K562 (cell line): Measurements from ENCODE around the gene ARMH1. TPM values are rescaled to one million over a fixed set of nuclear protein-coding genes. Genes with fewer than 3 reads are reported as not detected.
A peak's percentile ranks its signal among the peaks of the same experiment; 100 is the strongest.

Source experiments
- ATAC-seq: fragments of 200-7000 bp; cut with Tn5 transposase; 3 replicates; pipeline ENCODE4 v1.9.1; 2020; ENCODE audit warnings: moderate library complexity
- BruUV-seq: library from RNA; stranded (reverse); fragments of 400-500 nt; replicated peaks from 2 replicates; lab custom pipeline; 2021; lab: Mats Ljungman, UMichigan
- CTCF ChIA-PET: fragments of 300-600 bp; formaldehyde crosslinking; extraction: SDS; loops from one replicate; lab custom pipeline; 2021; ENCODE audit warnings: low intra/inter-chr PET ratio; lab: Yijun Ruan, JAX
- POLR2A ChIA-PET: fragments of 300-600, 350-650 bp; sonication (Branson Sonifier 250); formaldehyde crosslinking; extraction: SDS; loops from one replicate; lab custom pipeline; 2021; ENCODE audit warnings: antibody characterized with exemption, inconsistent platforms; lab: Yijun Ruan, JAX
- DNase-seq, 4 experiments: peaks; one replicate each; pipeline versions ENCODE4 v3.0.0 to v3.0.0-alpha.2; 2011 to 2018; ENCODE audit warnings: low spot score in 3 of 4, mixed read lengths in 3 of 4; ENCODE audit errors: extremely low read depth in 1 of 4
- FAIRE-seq: peaks from 2 replicates; lab custom pipeline; 2011; peaks lifted over from hg19 to GRCh38; lab: Jason Lieb, UNC
- H2AFZ ChIP-seq: 2 replicates; pipeline ENCODE4 v1.6.0; 2011; ENCODE audit warnings: low read depth, low read length, control low read depth, inconsistent platforms
- H3K27ac ChIP-seq: fragments of 200-600 bp; 3 replicates; pipeline ENCODE4 v1.8.0; 2011; ENCODE audit warnings: low read depth, mild to moderate bottlenecking, control low read depth, inconsistent platforms, low read length, moderate library complexity, mixed read lengths; ENCODE audit errors: extremely low read depth
- H3K27me3 ChIP-seq, 2 experiments: fragments of 300-600 bp in 1 of 2; 2 replicates in 1 of 2; 3 replicates in 1 of 2; pipeline versions ENCODE4 v1.6.0 to v1.8.0; 2011; ENCODE audit warnings: inconsistent platforms in 2 of 2, low read length in 2 of 2, mild to moderate bottlenecking in 1 of 2, mixed read lengths in 1 of 2, moderate library complexity in 1 of 2; ENCODE audit not compliant: control insufficient read depth in 2 of 2, insufficient read depth in 2 of 2
- H3K36me3 ChIP-seq: fragments of 300-600 bp; 3 replicates; pipeline ENCODE4 v1.8.0; 2011; ENCODE audit warnings: mild to moderate bottlenecking, low read length, inconsistent platforms; ENCODE audit not compliant: control insufficient read depth, insufficient read depth
- H3K4me1 ChIP-seq, 2 experiments: fragments of 200-600 bp in 1 of 2; replicated peaks in 1 of 2; 2 replicates in 1 of 2; 3 replicates in 1 of 2; pipeline versions ENCODE4 v1.5.1 to v1.8.0; 2011; ENCODE audit warnings: inconsistent platforms in 2 of 2, low read length in 2 of 2, mild to moderate bottlenecking in 1 of 2, mixed read lengths in 1 of 2, moderate library complexity in 1 of 2; ENCODE audit not compliant: control insufficient read depth in 2 of 2, insufficient read depth in 2 of 2
- H3K4me2 ChIP-seq: 2 replicates; pipeline ENCODE4 v1.6.1; 2011; ENCODE audit warnings: low read length, control low read depth, inconsistent platforms, mixed read lengths; ENCODE audit not compliant: insufficient read depth
- H3K4me3 ChIP-seq: fragments of 200-600 bp; sonication (generic), shearing (Covaris generic); 2 replicates; pipeline ENCODE4 v1.5.1; 2016; ENCODE audit warnings: control low read depth, inconsistent platforms
- H3K79me2 ChIP-seq: fragments of 200-600 bp; 3 replicates; pipeline ENCODE4 v1.8.0; 2011; ENCODE audit warnings: low read length, inconsistent platforms; ENCODE audit not compliant: control insufficient read depth, insufficient read depth
- H3K9ac ChIP-seq, 2 experiments: 2 replicates each; pipeline versions ENCODE4 v1.6.0 to v1.6.1; 2011; ENCODE audit warnings: low read depth in 2 of 2, low read length in 2 of 2, control low read depth in 1 of 2, inconsistent platforms in 1 of 2, mild to moderate bottlenecking in 1 of 2, mixed read lengths in 1 of 2; ENCODE audit not compliant: insufficient read depth in 1 of 2
- H3K9me1 ChIP-seq: one replicate; pipeline ENCODE4 v1.6.0; 2011; ENCODE audit warnings: inconsistent platforms, mild to moderate bottlenecking, low read length, moderate library complexity; ENCODE audit not compliant: control insufficient read depth, insufficient read depth
- H3K9me3 ChIP-seq: replicated peaks from 2 replicates; pipeline ENCODE4 v1.5.1; 2011; ENCODE audit warnings: low read depth, low read length, inconsistent platforms; ENCODE audit not compliant: control insufficient read depth, insufficient read depth
- H4K20me1 ChIP-seq: replicated peaks from 2 replicates; pipeline ENCODE4 v1.6.1; 2011; ENCODE audit warnings: low read length, inconsistent platforms, mixed read lengths; ENCODE audit not compliant: control insufficient read depth, insufficient read depth
- BCL6 ChIP-seq: fragments of 250-450 bp; sonication (Bioruptor Pico); IDR thresholded peaks from 2 replicates; pipeline ENCODE4 v1.4.0; 2020
- CREB5 ChIP-seq: fragments of 250-450 bp; sonication (Bioruptor Pico); IDR thresholded peaks from 2 replicates; pipeline ENCODE4 v1.5.0; 2020; ENCODE audit warnings: mild to moderate bottlenecking
- FOXK1 ChIP-seq: sonication (generic); formaldehyde crosslinking; IDR thresholded peaks from 2 replicates; pipeline ENCODE4 v1.8.0; 2022; ENCODE audit warnings: missing genetic modification reagents, mild to moderate bottlenecking, borderline replicate concordance
- GTF2F1 ChIP-seq: IDR thresholded peaks from 2 replicates; pipeline ENCODE4 v1.6.1; 2011; ENCODE audit warnings: low read depth, low read length, improper control_type of control experiment
- NELFE ChIP-seq: IDR thresholded peaks from 2 replicates; pipeline ENCODE4 v1.6.1; 2011; ENCODE audit warnings: mild to moderate bottlenecking; ENCODE audit not compliant: insufficient read depth, insufficient read length
- NFXL1 ChIP-seq: fragments of 450-650 bp; formaldehyde crosslinking; IDR thresholded peaks from 2 replicates; pipeline ENCODE4 v1.4.0; 2021; ENCODE audit warnings: mild to moderate bottlenecking
- POLR2AphosphoS2 ChIP-seq: IDR thresholded peaks from 2 replicates; pipeline ENCODE4 v1.6.1; 2012; ENCODE audit warnings: low read length, improper control_type of control experiment
- POU5F1 ChIP-seq: fragments of 150-350 bp; IDR thresholded peaks from 2 replicates; pipeline ENCODE4 v1.6.1; 2014; ENCODE audit warnings: borderline replicate concordance, low read length, low read depth, mild to moderate bottlenecking; ENCODE audit not compliant: partially characterized antibody
- RBM14 ChIP-seq: fragments of 200-400 bp; formaldehyde crosslinking; IDR thresholded peaks from 2 replicates; pipeline ENCODE4 v1.6.1; 2018; ENCODE audit warnings: low read depth, mild to moderate bottlenecking, low read length, moderate library complexity, borderline replicate concordance; ENCODE audit not compliant: insufficient read depth
- RBM25 ChIP-seq: fragments of 200-400 bp; formaldehyde crosslinking; IDR thresholded peaks from 2 replicates; pipeline ENCODE4 v1.6.1; 2018; ENCODE audit warnings: low read length, low read depth, moderate library complexity; ENCODE audit not compliant: severe bottlenecking
- SLC30A9 ChIP-seq: fragments of 250-450 bp; sonication (Bioruptor Pico); IDR thresholded peaks from 2 replicates; pipeline ENCODE4 v1.8.0; 2022; ENCODE audit warnings: mild to moderate bottlenecking, moderate library complexity
- SMAD3 ChIP-seq: fragments of 450-650 bp; formaldehyde crosslinking; conservative IDR thresholded peaks from 2 replicates; pipeline ENCODE4 v1.4.0; 2020; ENCODE audit warnings: mild to moderate bottlenecking
- TCF15 ChIP-seq: fragments of 250-450 bp; sonication (Bioruptor Pico); IDR thresholded peaks from 2 replicates; pipeline ENCODE4 v1.8.0; 2022; ENCODE audit warnings: moderate library complexity, mild to moderate bottlenecking, inconsistent platforms
- TOE1 ChIP-seq, 2 experiments: fragments of 450-650 bp in 1 of 2; sonication (generic) in 1 of 2; formaldehyde crosslinking in 1 of 2; IDR thresholded peaks; 2 replicates each; pipeline versions ENCODE4 v1.7.1 to v1.8.0; 2016 to 2022; ENCODE audit warnings: borderline replicate concordance in 2 of 2, mild to moderate bottlenecking in 2 of 2, antibody characterized with exemption in 1 of 2, inconsistent platforms in 1 of 2, low read depth in 1 of 2, missing genetic modification reagents in 1 of 2, moderate library complexity in 1 of 2
- ZKSCAN8 ChIP-seq: fragments of 200-800 bp; sonication (Bioruptor generic); IDR thresholded peaks from 2 replicates; pipeline ENCODE4 v1.6.1; 2016; ENCODE audit warnings: missing genetic modification characterization, missing compliant biosample characterization
- ZNF23 ChIP-seq: fragments of 250-450 bp; sonication (Bioruptor Pico); IDR thresholded peaks from 2 replicates; pipeline ENCODE4 v1.4.0; 2020; ENCODE audit warnings: mild to moderate bottlenecking
- ZNF232 ChIP-seq: sonication (generic); formaldehyde crosslinking; IDR thresholded peaks from 2 replicates; pipeline ENCODE4 v1.8.0; 2022; ENCODE audit warnings: mild to moderate bottlenecking, missing genetic modification reagents
- ZNF263 ChIP-seq: sonication (generic); formaldehyde crosslinking; IDR thresholded peaks from 2 replicates; pipeline ENCODE4 v1.8.0; 2022; ENCODE audit warnings: mild to moderate bottlenecking, missing genetic modification reagents, borderline replicate concordance
- ZNF3 ChIP-seq: fragments of 250-450 bp; sonication (Bioruptor Pico); IDR thresholded peaks from 2 replicates; pipeline ENCODE4 v1.5.0; 2021; ENCODE audit warnings: mild to moderate bottlenecking, moderate library complexity
- ZNF77 ChIP-seq: fragments of 250-450 bp; sonication (Bioruptor Pico); IDR thresholded peaks from 2 replicates; pipeline ENCODE4 v1.5.0; 2020
- WGBS: fragments of 100-300 bp; shearing (Covaris generic); methylation state at CpG from one replicate; pipeline ENCODE4 v1.1.6; 2016; ENCODE audit warnings: low coverage, mixed read lengths; ENCODE audit not compliant: insufficient coverage; ENCODE audit errors: missing lambda C conversion rate; 5-methylcytosine and 5-hydroxymethylcytosine counted together
- in situ Hi-C: fragments of 300-500 bp; cut with MboI; formaldehyde crosslinking; loops from 4 replicates; pipeline ENCODE4 v1.15.0; 2018; ENCODE audit warnings: inconsistent platforms, mixed read lengths
- intact Hi-C: fragments of 100-400 bp; cut with micrococcal nuclease; formaldehyde crosslinking; loops from 2 replicates; pipeline ENCODE4 v1.14.2; 2022
- polyA plus RNA-seq, 8 experiments: library from polyadenylated mRNA; depleted of rRNA in 4 of 8; stranded (reverse) in 5 of 8; unstranded in 3 of 8; fragments of >200 nt; fragmentation: Nextera tagmentation in 2 of 8; fragmentation: Illumina TruSeq in 1 of 8; extraction: Ambion mirVana in 2 of 8; extraction: Trizol in 1 of 8; gene quantifications; 2 replicates each; pipeline versions ENCODE4 v1.2.1 to v1.2.3, GENCODE V29; 2011 to 2014; ENCODE audit warnings: inconsistent platforms in 1 of 8, missing spikeins in 1 of 8
- total RNA-seq, 7 experiments: library from RNA; depleted of rRNA in 6 of 7; stranded (reverse); fragments of >200 nt in 6 of 7; fragmentation: Illumina TruSeq in 2 of 7; extraction: Trizol in 2 of 7; gene quantifications; 2 replicates each; pipeline versions ENCODE4 v1.2.1 to v1.2.3, GENCODE V29; 2011 to 2021; ENCODE audit warnings: low replicate concordance in 1 of 7

The ARMH1 gene
- total and polyA plus RNA-seq, 9 of the 15 experiments (the other 6 are each of a cell fraction or from before 2014, with no cell fraction given): 0.41 TPM; not detected in 8

GRCh38 chr1:44739307-44740178 is 65.0 kb downstream of the ARMH1 start, which contains the start of gene KIF2C:
TSS of gene KIF2C (plus strand) at chr1:44739837. CDS start at chr1:44739933, 96 bp downstream.
- peak; percentile 94 for FAIRE-seq
- Histone ChIP-seq H3K9me3 (no peaks in the 10 kb centered on the region), H2AFZ (peak within 1 kb of the TSS; percentile 90), H3K9me1 (no peaks in the 10 kb centered on the region), H3K27ac (peak within 1 kb of the TSS; percentile 95), H3K27me3 (no peaks in the 10 kb centered on the region), H3K4me2 (peak within 1 kb of the TSS; percentile 94), H3K4me3 (peak within 1 kb of the TSS; percentile 68), H3K9ac (peak within 1 kb of the TSS; percentile 96 to 97), H3K79me2 (peaks cover 47% of the 10 kb centered on the region), H3K36me3 (peaks cover 34% of the 10 kb centered on the region), H3K4me1 (peaks cover 13 to 22% of the 10 kb centered on the region in 2 experiments; a peak in 4 of 5 replicates), H4K20me1 (no peaks in the 10 kb centered on the region)
- DNase-seq: peak; percentile 97 to 100 (median 98)
- BruUV-seq: TSS peak; percentile 99
- ATAC-seq: peak; percentile 98
- in situ Hi-C loops (no loop called here), intact Hi-C loops (loop anchor here (1.0 to 2.0 kb wide), 2 partner anchors 8 to 35 kb away; partner anchors contain the start of genes RNU5D-1 and RPS8)
- POLR2A ChIA-PET: interaction anchor here (0.9 to 14.7 kb wide), 9 partner anchors 8 to 79 kb away, joined by 3 to 199 read pairs (median 4); partner anchors contain the start of gene RPS8
- under 1% methylated on average over 57 of the region's 57 CpGs for WGBS
- CTCF ChIA-PET: interaction anchor here (0.6 kb wide), 1 partner anchor 27 kb away, joined by 3 read pairs; no protein-coding TSS in a partner anchor
- no peak for TF ChIP-seq SLC30A9 (CRISPR knock-in tag)
- no peak for TF ChIP-seq NELFE
- TF ChIP-seq BCL6 (CRISPR knock-in tag): no peak
- no peak for TF ChIP-seq TCF15
- no peak; the same call in 1 of the 2 replicates for TF ChIP-seq SMAD3 (CRISPR knock-in tag)
- peak; percentile 57; the same call in 1 of the 2 replicates for TF ChIP-seq POLR2AphosphoS2
- TF ChIP-seq RBM25: no peak
- TF ChIP-seq RBM14: no peak
- no peak for TF ChIP-seq CREB5 (CRISPR knock-in tag)
- TF ChIP-seq ZKSCAN8 (CRISPR knock-in tag): no peak
- TF ChIP-seq ZNF263 (CRISPR knock-in tag): 0 out of 2 replicates have a peak, but pooled peaks have one; percentile 11
- no peak for TF ChIP-seq NFXL1 (CRISPR knock-in tag)
- no peak for TF ChIP-seq POU5F1
- TF ChIP-seq FOXK1 (CRISPR knock-in tag): 0 out of 2 replicates have a peak, but pooled peaks have one; percentile 18
- TF ChIP-seq GTF2F1: peak; percentile 80; the same call in 1 of the 2 replicates
- no peak for TF ChIP-seq ZNF77
- TF ChIP-seq ZNF23 (CRISPR knock-in tag): no peak
- TF ChIP-seq ZNF3 (CRISPR knock-in tag): no peak
- TF ChIP-seq ZNF232: no peak
- TF ChIP-seq TOE1 (IDR thresholded peaks at IDR 0.05; ENCODE audit: borderline replicate concordance): peak; percentile 71
- peak; percentile 74; the same call in 1 of the 2 replicates for TF ChIP-seq TOE1 (CRISPR knock-in tag; IDR thresholded peaks at IDR 0.05; ENCODE audit: borderline replicate concordance, low read depth)
